Kidney (tissue), 14 donors: ENCODE results near the gene MCRIP1. TPM values are rescaled to one million over a fixed set of nuclear protein-coding genes. Genes with fewer than 3 reads are reported as not detected.
A peak's percentile ranks its signal among the peaks of the same experiment; 100 is the strongest.

Experiments
- DNase-seq, 5 donors: peaks; one replicate each; pipeline ENCODE4 v3.0.0-alpha.2; 2013 to 2020
- FAIRE-seq: peaks from 2 replicates; lab custom pipeline; 2012; peaks lifted over from hg19 to GRCh38; lab: Jason Lieb, UNC
- H3K27ac ChIP-seq, 2 donors: one replicate each; pipeline ENCODE4 v1.7.0; 2013; ENCODE audit warnings: low read depth in 2 of 2, low read length in 2 of 2, inconsistent platforms in 1 of 2
- H3K27me3 ChIP-seq: one replicate; pipeline ENCODE4 v1.7.1; 2013; ENCODE audit warnings: low read length, inconsistent platforms; ENCODE audit not compliant: control insufficient read depth, insufficient read depth
- H3K36me3 ChIP-seq, 3 donors: one replicate each; pipeline versions ENCODE4 v1.7.0 to v1.7.1; 2013; ENCODE audit warnings: low read length in 3 of 3, control low read depth in 1 of 3, inconsistent platforms in 1 of 3; ENCODE audit not compliant: insufficient read depth in 3 of 3, control insufficient read depth in 2 of 3
- H3K4me1 ChIP-seq, 3 donors: one replicate each; pipeline versions ENCODE4 v1.7.0 to v1.7.1; 2013; ENCODE audit warnings: low read length in 3 of 3, inconsistent platforms in 1 of 3, low read depth in 1 of 3; ENCODE audit not compliant: control insufficient read depth in 2 of 3, insufficient read depth in 2 of 3
- H3K4me3 ChIP-seq, 3 donors: one replicate each; pipeline versions ENCODE4 v1.7.0 to v1.8.1; 2013; ENCODE audit warnings: low read length in 3 of 3, control low read depth in 1 of 3, inconsistent platforms in 1 of 3
- H3K9ac ChIP-seq, 3 donors: one replicate each; pipeline versions ENCODE4 v1.7.0 to v1.7.1; 2013; ENCODE audit warnings: low read length in 3 of 3, control low read depth in 1 of 3, inconsistent platforms in 1 of 3
- H3K9me3 ChIP-seq, 3 donors: one replicate each; pipeline versions ENCODE4 v1.7.0 to v1.7.1; 2013; ENCODE audit warnings: low read length in 3 of 3, control low read depth in 1 of 3, inconsistent platforms in 1 of 3; ENCODE audit not compliant: control insufficient read depth in 2 of 3, insufficient read depth in 1 of 3
- CTCF ChIP-seq: IDR thresholded peaks from 3 replicates; pipeline ENCODE4 v1.5.1; 2012; ENCODE audit warnings: mild to moderate bottlenecking, moderate library complexity, borderline replicate concordance; ENCODE audit not compliant: insufficient read depth; ENCODE audit errors: extremely low read depth
- intact Hi-C: fragments of 100-400 bp; cut with DNase I; formaldehyde crosslinking; loops from one replicate; pipeline ENCODE4 v1.11.1; 2022
- polyA plus RNA-seq: library from polyadenylated mRNA; stranded (reverse); fragments of 350-450 nt; fragmentation: Illumina TruSeq; extraction: RNeasy Lipid Tissue Mini Kit (QIAGEN cat#74804); gene quantifications from one replicate; pipeline ENCODE4 v1.2.3, GENCODE V29; 2014; ENCODE audit warnings: low read depth, low replicate concordance; ENCODE audit not compliant: insufficient read depth
- total RNA-seq: library from RNA; stranded (reverse); fragmentation: NEBNext Ultra II Directional; extraction: Animal tissue kit (Norgen Biotek cat#: 25700); gene quantifications from one replicate; pipeline ENCODE4 v1.2.1, GENCODE V29; 2021
- donor health status: control.
- donor health status: control.
- donor health status: control.
- donor health status: control.
- donor health status: control.
- donor health status: DM: yes; HTN: yes; CAD: no.
- donor health status: Normal renal cell carcinoma (clear cell type).

The MCRIP1 gene
- total and polyA plus RNA-seq, 2 donors from 2014 or later, result 88.3 to 151 TPM

- Histone ChIP-seq H3K4me3 (no peak overlapping the region), H3K4me1 (peaks cover 0 to 19% (median 10%) of the 10 kb centered on the region in 3 donors), H3K9me3 (no peaks in the 10 kb centered on the region), H3K36me3 (peaks cover 2 to 51% (median 30%) of the 10 kb centered on the region in 3 donors), H3K27me3 (no peaks in the 10 kb centered on the region), H3K9ac (no peak overlapping the region), H3K27ac (no peak overlapping the region)
- peak in 1 of 5 donors; percentile 66 for DNase-seq
- FAIRE-seq, result no peak
- intact Hi-C loops, result no loop called here
- TF ChIP-seq CTCF, result no peak
Observed at GRCh38 chr17:81854974-81855774, 22.1 kb upstream of the MCRIP1 start.

- FAIRE-seq (no peak), DNase-seq (no peak)
- TF ChIP-seq CTCF, result no peak
- Histone ChIP-seq H3K27me3 (no peaks in the 10 kb centered on the region), H3K9me3 (no peaks in the 10 kb centered on the region), H3K27ac (no peak overlapping the region), H3K4me1 (no peaks in the 10 kb centered on the region), H3K4me3 (no peak overlapping the region), H3K9ac (no peak overlapping the region), H3K36me3 (peaks cover 0 to 42% (median 20%) of the 10 kb centered on the region in 3 donors)
- intact Hi-C loops, result no loop called here
Observed at GRCh38 chr17:81852237-81852636, 19.1 kb upstream of the MCRIP1 start.

GRCh38 chr17:81851423-81851822 is 18.3 kb upstream of the MCRIP1 start:
- intact Hi-C loops, result no loop called here
- no peaks in the 10 kb centered on the region for H3K9me3 ChIP-seq
- no peak overlapping the region for H3K27ac ChIP-seq
- DNase-seq, result no peak
- no peaks in the 10 kb centered on the region for H3K4me1 ChIP-seq
- no peak overlapping the region for H3K4me3 ChIP-seq
- no peaks in the 10 kb centered on the region for H3K27me3 ChIP-seq
- H3K9ac ChIP-seq, result no peak overlapping the region
- no peak for FAIRE-seq
- H3K36me3 ChIP-seq, result peaks cover 0 to 46% (median 21%) of the 10 kb centered on the region in 3 donors
- TF ChIP-seq CTCF, result no peak

- intact Hi-C loops, result no loop called here
- H3K36me3 ChIP-seq, result peaks cover 0 to 52% (median 20%) of the 10 kb centered on the region in 3 donors
- H3K9me3 ChIP-seq, result no peaks in the 10 kb centered on the region
- FAIRE-seq (no peak), DNase-seq (no peak)
- H3K4me1 ChIP-seq, result no peaks in the 10 kb centered on the region
- H3K27me3 ChIP-seq, result no peaks in the 10 kb centered on the region
- H3K9ac ChIP-seq, result no peak overlapping the region
- no peak for TF ChIP-seq CTCF
- H3K4me3 ChIP-seq, result no peak overlapping the region
- no peak overlapping the region for H3K27ac ChIP-seq
Observed at GRCh38 chr17:81849457-81849856, 16.4 kb upstream of the MCRIP1 start.
